DMS153 treated with DMSO at 0.1 percent for 48 hours (cell line): Measurements from ENCODE around the gene SLC16A10.
"Not testable (repeated sequence)": the region's sequence is repeated elsewhere in the genome, so short reads cannot be mapped to it uniquely, and the experiment has no call there.

ENCODE experiments used
- DNase-seq: peaks from one replicate; lab custom pipeline; 2025; ENCODE audit not compliant: unreplicated experiment; lab: John Stamatoyannopoulos, UW

SLC16A10 gene, protein sequence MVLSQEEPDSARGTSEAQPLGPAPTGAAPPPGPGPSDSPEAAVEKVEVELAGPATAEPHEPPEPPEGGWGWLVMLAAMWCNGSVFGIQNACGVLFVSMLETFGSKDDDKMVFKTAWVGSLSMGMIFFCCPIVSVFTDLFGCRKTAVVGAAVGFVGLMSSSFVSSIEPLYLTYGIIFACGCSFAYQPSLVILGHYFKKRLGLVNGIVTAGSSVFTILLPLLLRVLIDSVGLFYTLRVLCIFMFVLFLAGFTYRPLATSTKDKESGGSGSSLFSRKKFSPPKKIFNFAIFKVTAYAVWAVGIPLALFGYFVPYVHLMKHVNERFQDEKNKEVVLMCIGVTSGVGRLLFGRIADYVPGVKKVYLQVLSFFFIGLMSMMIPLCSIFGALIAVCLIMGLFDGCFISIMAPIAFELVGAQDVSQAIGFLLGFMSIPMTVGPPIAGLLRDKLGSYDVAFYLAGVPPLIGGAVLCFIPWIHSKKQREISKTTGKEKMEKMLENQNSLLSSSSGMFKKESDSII

DNA sequence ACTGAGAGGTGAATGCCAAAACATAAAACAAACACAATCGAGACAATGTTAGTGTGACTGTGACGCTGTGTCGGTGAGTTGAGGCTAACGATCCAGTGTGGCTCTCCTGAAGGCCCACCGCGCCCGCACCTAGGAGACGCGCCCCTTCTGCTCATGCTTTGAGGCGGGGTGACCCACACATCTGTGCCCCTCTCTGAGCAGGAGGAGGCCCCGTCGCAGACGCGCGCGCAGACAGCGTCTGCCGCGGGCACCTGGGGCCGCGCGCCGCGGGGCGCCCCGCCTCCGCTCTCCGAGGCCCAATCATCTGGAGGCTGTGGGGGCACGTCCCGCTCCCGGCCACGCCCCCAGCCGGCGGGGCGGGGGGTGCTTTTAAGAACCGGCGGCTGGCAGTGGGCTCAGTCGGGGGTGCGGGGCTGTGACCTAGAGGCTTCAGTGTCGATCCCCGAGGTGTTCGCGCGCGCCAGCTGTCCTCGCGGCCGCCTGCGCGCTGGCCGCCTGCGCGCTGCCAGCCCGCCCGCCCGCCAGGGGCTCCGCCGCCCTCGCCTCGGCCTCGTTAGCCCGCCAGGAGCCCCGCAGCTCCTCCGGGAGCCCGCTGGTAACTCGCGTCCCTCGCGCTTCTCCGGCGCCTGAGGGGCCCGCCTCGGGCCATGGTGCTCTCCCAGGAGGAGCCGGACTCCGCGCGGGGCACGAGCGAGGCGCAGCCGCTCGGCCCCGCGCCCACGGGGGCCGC, at the start of gene SLC16A10:
Gene SLC16A10 (plus strand): TSS at position 398 of the 730 bp plus-strand sequence. CDS start 250 bp downstream, at position 648.
- peak; percentile 43 for DNase-seq

DNA sequence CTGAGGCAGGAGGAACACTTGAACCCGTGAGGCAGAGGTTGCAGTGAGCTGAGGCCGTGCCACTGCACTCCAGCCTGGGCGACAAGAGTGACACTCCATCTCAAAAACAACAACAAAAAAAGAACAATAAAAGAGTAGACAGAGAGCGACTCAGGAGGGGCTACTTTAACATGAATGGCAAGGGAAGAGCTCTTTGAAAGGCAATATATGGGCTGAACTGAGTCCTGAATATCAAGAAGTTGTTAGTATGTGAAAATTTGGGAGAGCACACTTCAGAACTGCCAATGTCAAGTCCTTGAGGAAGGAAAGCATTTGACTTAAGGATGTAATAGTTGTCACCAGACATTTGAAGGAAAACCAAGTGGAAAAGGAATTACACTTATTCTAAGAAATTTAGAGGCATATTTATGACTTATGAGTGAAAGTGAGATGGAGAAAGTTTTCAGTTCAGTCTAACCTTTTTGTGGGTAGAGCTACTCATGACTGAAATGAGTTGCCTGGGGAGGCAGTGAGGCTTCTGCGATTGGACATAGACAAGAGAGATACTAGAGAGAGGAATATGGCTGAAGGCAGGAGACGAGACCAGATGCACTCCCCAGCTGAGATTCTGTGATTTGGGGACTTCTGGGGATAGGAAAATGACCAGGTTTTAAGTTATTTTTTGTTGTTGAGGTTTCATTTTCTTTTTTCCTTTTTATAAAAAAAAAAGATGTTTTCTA, 48.6 kb upstream of the SLC16A10 start:
- DNase-seq = no peak

DNA sequence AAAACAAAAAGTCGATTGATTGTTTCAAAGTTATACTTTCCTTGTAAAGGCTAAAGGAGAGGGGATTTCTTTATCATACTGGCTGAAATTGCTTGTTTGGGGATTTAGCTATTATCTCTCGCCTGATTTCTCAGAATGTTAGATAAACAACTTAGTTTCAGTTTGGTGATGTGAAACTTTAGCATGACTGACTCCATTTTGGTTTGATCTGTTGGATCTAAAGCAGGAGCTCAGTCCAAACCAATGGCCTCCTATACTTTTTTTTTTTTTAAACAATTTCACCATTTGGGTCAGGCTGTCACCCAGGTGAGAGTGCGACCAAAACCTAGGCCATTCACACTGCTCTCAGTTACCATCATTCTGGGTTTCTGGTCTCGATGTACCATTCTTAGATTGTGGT, 45.4 kb upstream of the SLC16A10 start:
- DNase-seq = no peak

DNA sequence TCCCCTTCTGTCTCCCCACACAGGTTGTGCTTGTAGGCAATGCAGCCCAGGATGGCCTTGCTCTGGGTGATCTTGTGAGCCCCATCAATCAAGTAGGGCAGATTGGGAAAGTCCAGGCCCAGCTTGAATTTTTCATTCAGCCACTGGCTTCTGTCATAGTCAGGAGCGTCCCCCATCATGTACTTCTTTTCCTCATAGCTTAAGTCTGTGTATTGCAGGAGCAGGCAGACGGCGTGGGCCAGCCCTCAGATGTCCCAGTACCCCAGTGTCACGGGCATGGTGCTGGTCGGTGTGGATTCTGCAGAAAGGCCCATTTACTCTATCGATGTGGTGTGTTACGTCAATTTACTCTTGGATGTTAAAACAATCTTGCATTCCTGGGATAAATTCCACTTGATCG, 40.1 kb upstream of the SLC16A10 start:
- no peak for DNase-seq

DNA sequence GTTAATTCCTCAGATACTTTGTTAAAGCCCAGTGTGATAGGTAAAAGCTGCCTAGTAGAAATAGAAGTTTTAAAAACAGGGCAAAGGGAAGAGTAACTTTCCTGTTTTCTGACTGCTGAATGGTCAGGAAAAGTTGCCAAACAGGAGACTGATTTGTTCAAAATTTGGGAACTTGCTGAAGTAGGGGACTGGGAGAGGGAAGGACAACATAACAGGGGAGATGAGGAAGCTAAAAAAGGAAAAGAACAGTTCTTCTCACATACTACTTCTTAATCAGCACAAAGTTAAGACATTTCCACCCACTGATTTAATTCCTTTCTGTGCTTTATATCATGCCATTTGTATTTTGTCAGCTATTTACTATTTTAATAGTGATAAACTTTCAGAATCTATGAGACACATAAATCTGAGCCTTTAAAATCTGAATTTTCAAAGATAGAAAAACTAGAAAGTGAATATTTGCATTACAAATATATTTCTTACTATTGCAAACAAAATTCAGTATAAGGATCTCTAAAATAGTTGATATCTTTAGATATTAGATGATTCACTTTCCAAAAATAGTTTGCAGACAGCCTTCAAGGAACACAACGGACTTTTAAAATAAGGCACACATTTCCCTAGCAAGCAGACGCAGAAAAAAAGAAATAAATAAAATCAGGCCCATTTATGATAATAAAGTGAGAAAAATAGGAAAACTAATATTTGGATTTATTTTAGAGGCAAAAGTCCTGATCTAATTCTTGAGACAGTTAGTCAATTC, 36.9 kb upstream of the SLC16A10 start:
- DNase-seq = no peak

DNA sequence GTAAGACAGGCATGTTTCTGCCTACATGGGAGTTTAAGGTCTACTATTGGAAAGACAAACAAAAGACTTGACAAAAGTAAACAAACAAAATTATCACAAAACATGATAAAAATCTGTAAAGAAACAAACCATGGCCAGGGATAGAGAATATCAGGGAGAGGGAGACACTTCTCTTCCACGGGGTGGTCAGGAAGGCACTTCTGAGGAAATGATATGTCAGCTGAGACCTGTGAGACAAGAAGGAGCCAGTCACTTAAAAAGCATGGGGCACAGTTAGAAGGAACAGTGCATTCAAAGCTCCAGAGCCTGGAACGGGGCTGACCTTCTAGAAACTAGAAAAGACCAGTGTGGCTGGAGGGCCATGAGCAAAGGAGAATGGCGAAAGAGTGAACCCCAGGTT, 35.1 kb upstream of the SLC16A10 start:
- DNase-seq = no peak

DNA sequence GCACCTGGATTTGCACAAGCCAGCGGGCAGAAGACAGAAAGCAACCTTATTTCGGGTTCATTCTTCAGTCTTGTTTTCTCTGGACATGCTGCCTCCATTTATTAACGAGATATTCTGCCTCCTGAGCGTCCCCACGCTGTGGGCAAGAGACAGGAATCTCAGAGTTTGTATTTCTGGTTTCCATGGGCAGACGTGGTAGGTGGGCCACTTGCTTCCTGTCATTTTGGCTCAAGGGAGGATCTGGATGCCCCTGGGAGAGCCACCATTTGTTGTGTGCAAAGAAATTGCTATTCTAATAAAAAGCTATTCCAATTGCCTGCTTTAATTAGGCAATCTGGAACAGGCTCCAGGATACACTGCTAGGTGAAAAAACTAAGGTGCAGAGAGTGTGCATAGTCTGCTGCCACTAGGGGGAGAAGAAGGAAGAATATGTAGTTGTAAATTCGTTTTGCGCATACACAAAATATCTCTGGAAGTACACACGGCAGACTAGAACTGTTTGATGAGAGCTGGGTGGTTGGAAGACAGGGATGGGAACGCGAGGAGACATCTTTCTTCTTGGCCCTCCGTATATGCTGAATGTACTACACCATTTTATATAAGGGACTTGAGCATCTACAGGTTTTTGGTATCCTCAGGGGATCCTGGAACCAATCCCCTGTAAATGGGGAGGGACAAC, 30.1 kb upstream of the SLC16A10 start:
- DNase-seq = peak; percentile 20

DNA sequence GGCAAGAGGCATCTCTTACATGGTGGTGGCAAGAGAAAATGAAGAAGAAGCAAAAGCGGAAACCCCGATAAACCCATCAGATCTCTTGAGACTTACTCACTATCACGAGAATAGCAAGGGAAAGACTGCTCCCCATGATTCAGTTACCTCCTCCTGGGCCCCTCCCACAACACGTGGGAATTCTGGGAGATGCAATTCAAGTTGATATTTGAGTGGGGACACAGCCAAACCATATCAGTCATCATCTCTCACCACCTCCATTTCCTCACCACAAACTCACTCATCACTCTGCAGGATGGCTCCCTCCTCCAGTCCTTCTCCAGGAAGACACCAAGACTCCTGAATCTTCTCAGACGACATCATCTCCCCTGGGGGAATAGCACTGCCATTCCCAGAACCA, 25.8 kb upstream of the SLC16A10 start:
- no peak for DNase-seq

DNA sequence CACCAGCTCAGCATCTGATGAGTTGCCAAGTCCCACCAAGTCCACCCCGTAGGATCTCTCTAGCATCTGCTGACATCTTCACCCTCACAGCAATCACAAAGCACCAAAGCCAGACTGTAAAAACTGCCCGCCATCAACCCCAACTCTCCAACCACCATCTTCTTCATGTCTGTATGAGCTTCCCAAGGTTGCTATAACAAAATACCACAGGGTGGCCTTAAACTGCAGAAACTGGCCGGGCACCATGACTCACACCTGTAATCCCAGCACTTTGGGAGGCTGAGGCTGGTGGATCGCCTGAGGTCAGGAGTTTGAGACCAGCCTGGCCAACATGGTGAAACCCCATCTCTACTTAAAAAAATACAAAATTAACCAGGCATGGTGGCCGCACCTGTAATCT, 25.3 kb upstream of the SLC16A10 start:
- not testable (repeated sequence) for DNase-seq

DNA sequence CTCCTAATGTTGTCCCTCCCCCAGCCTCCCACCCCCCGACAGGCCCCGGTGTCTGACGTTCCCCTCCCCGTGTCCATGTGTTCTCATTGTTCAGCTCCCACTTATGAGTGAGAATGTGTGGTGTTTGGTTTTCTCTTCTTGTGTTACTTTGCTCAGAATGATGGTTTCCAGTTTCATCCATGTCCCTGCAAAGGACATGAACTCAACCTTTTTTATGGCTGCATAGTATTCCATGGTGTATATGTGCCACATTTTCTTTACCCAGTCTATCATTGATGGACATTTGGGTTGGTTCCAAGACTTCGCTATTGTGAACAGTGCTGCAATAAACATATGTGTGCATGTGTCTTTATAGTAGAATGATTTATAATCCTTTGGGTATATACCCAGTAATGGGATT, 24.4 kb upstream of the SLC16A10 start:
- DNase-seq = not testable (repeated sequence)

DNA sequence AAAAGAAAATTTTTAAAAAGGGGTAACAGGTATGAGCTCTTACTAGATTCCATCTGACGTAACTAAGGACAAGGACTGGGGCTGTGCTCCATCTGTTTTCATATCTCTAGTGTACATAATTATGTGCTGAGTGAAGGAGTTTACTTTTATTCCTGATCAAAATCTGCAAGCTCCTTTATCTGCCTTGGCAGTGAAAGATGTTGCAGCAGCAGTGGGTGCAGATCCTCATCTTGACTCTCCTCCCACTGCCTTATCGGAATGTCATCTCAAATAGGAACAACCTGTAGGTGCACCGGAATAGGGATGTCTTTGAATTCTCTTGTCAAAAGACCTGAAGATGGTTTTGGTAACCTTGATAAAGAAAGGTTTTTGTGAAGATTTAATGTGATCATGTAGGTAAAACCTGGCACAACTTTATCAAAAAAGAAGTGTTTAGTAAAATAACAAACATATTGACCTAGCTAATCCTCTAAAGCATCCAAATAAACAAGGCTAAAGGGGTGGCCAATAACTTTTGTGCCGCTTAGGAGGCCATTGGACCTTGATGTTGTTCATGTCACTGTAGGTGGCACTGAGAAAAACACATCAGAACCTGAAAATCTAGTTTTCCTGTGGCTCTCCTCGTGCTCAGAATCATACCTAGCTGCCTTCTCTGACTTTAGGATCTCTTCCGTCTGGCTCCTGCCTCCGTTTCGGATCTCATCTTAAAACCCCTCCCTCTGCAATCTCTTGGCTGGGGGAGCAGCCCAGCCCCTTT, 19.0 kb upstream of the SLC16A10 start:
- no peak for DNase-seq

DNA sequence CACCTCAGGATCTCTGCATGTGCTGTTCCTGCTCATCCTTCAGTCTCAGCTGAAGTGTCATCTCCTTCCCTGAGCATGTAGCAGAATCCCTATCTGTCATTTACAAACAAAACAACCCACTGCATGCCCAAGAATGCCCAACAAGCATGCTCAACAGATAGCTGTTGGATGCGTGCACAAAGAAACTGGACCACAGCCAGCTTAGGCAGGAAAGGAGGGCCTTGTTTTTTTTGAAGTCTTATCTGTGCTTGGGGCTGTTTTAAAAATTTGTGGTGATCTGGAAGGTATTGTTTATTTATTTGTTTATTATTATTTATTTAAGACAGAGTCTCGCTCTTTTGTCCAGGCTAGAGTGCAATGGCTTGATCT, 18.5 kb upstream of the SLC16A10 start:
- DNase-seq = no peak

DNA sequence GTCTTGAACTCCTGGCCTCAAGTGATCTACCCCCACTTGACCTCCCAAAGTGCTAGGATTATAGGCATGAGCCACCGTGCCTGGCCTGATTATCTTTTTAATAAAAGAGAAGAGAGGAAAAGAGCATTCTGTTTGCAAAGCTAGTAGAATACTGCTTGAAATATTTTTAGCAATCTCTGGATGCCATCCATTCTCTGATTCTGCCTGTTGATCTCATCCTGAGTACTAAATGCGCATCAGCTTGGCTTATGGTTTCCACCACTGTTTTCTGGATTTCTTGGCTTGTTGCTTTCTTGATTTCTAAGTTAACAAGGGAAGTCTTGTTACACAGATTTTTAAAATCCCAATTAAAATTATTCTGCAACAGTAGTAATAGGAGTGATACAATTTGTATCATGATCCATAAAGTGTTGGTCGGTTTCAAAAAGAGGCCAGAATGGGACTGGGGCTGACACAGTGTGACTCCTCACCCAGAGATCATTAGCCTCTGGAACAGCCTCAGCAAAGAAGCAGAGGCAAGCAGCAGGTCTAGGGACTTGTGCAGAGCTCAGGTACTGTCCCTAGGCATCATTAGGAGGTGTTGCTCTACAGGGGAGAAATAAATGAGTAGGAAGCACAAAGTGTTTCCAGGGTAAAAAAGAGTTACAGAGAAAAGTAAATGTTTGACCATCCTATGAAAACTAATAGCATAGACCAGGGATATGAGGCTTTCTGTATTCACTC, 17.8 kb upstream of the SLC16A10 start:
- peak; percentile 72 for DNase-seq

DNA sequence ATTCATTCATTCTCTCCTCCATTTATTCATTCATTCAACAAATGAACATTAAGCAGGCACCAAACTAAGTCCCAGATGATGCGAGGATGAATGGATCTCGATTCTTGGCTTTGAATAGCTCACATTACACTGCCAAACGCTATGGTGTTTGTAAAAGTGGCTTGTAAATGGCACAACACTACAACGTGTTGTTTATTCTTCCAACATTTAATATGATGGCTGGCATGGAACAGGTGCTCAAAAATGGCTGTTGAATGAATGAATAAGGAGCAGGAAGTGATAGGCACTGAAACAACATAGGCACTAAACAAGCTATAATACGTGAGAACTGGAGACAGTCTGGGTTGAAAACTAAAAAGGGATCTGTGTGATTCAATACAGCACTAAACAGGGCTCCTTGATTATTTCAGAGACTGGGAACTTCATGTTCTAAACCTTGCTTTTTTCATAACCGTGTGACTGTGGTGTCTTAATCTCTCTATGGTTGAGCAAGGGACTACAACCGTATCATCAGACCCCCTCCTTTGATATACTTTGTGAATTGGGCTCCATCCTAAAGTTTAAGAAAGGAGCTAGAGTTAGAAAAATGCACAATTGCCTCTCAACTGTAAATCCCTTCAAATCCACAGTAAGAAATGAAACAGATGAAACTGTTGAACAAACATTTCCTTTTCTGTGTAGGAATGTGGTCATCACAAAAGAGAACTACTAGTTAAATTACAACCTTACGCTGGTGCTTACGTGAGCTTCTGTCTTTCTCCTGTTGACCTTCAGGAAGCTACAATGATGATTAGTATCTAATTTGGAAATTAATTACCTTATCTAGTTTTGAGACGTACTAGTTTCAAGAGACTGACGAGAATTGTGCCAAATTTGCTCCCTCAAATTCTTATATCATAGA, 16.9 kb upstream of the SLC16A10 start:
- DNase-seq = peak; percentile 72

DNA sequence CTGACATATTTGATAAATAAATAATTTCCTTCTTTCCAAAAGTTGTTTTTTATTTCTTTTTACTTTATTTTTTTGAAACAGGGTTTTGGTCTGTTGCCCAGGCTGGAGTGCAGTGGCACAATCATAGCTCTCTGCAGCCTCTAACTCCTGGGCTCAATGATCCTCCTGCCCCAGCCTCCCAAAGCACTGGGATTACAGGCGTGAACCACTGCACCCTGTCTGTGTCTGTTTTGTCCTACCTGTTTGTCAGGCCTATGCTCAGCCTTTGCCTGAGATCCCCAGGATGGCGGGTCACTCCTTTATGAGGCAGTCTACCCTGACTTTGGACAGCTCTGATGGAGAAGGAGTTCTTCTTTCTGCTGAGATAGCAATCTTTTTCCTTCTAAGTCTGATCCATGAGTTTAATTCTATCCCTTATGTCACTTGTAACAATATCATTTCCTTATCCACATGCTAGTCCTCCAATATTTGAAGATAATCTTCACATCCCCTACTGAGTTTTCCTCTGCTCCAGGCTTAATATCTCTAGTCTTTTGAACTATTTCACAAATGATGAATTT, 14.4 kb upstream of the SLC16A10 start:
- DNase-seq = no peak

DNA sequence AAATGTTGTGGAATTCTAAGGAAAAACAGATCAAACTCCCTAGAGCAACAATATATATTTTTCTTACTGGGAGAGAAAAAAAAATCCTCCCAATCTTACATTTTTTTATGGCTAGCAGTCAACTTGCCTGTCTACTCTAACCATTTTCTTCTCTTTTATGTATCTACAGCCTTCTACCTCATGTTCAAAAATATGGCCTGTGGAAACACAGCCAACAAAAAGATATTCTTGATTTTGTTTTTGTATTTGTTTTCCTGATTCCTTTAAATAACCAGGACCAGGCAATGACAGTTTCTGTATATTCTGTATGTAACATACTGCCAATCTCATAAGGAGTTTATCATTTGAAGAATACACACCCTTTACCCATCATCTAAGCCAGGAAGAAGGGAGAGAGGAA, 13.0 kb upstream of the SLC16A10 start:
- no peak for DNase-seq

DNA sequence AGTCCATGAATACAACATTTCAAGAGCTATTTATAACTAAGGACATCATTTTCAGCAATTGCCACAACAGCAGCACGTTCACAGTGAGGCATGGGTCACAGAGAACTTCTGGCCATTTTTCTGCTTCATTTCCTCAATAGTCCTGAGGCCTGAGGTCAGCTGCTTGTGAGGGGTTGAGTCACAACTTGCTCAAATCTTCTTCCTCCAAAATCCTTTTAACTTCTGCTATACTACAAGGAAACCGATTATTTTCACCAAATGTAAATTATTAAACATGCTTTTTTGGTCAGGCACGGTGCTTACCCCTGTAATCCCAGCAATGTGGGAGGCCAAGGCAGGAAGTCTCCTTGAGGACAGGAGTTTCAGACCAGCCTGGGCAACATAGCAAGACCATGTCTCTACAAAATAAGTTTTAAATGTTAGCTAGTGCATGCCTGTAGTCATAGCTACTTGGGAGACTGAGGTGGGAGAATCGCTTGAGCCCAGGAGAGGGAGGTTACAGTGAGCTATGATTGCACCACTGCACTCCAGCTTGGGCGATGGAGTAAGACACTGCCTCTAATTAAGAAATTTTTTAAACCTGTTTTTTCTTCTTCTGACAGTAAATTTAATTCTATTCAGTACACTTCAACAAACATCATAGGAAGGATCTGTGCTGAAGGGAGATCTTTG, 11.1 kb upstream of the SLC16A10 start:
- no peak for DNase-seq
